IMR-90 (cell line): ENCODE results near the gene FAM3D. TPM values are rescaled to one million over a fixed set of nuclear protein-coding genes. Genes with fewer than 3 reads are reported as not detected.

Source experiments
- ATAC-seq: fragments of 200-7000 bp; cut with Tn5 transposase; 2 replicates; pipeline ENCODE4 v1.9.1; 2020; ENCODE audit warnings: low read depth, mild to moderate bottlenecking, moderate library complexity
- BruUV-seq: library from RNA; stranded (reverse); fragments of 400-500 nt; replicated peaks from 2 replicates; lab custom pipeline; 2021; lab: Mats Ljungman, UMichigan
- CTCF ChIA-PET: fragments of 300-600 bp; formaldehyde crosslinking; extraction: SDS; loops from one replicate; lab custom pipeline; 2021; ENCODE audit warnings: antibody characterized with exemption; lab: Yijun Ruan, JAX
- POLR2A ChIA-PET: fragments of 300-600 bp; sonication (Branson Sonifier 250); formaldehyde crosslinking; loops from one replicate; lab custom pipeline; 2022; ENCODE audit warnings: antibody characterized with exemption; ENCODE audit not compliant: unreplicated experiment; lab: Charles Lee
- DNase-seq: peaks from one replicate; pipeline ENCODE4 v3.0.0; 2013
- H2AFZ ChIP-seq: replicated peaks from 2 replicates; pipeline ENCODE3; 2013; ENCODE audit warnings: low read length, mild to moderate bottlenecking; ENCODE audit not compliant: poor library complexity
- H2AK5ac ChIP-seq: 2 replicates; pipeline ENCODE4 v1.6.1; 2013; ENCODE audit warnings: low read depth, low read length, inconsistent platforms
- H2AK9ac ChIP-seq: replicated peaks from 2 replicates; pipeline ENCODE3; 2013; ENCODE audit warnings: mild to moderate bottlenecking, low read depth, low read length, moderate library complexity; ENCODE audit not compliant: poor library complexity
- H2BK120ac ChIP-seq: 2 replicates; pipeline ENCODE4 v1.6.1; 2013; ENCODE audit warnings: low read depth, low read length, inconsistent platforms
- H2BK15ac ChIP-seq: 3 replicates; pipeline ENCODE4 v1.6.1; 2013; ENCODE audit warnings: low read depth, low read length, inconsistent platforms
- H2BK20ac ChIP-seq: 2 replicates; pipeline ENCODE4 v1.6.1; 2013; ENCODE audit warnings: low read depth, mild to moderate bottlenecking, inconsistent platforms, low read length, moderate library complexity
- H2BK5ac ChIP-seq: 2 replicates; pipeline ENCODE4 v1.6.1; 2013; ENCODE audit warnings: mild to moderate bottlenecking, low read depth, low read length, inconsistent platforms; ENCODE audit not compliant: poor library complexity, severe bottlenecking
- H3K14ac ChIP-seq: replicated peaks from 2 replicates; pipeline ENCODE4 v1.6.1; 2013; ENCODE audit warnings: low read depth, low read length, inconsistent platforms
- H3K18ac ChIP-seq: 2 replicates; pipeline ENCODE4 v1.6.1; 2013; ENCODE audit warnings: low read depth, low read length, control low read depth
- H3K23ac ChIP-seq: 2 replicates; pipeline ENCODE4 v1.6.1; 2013; ENCODE audit warnings: low read depth, low read length, inconsistent platforms
- H3K27ac ChIP-seq: 2 replicates; pipeline ENCODE4 v1.5.1; 2013; ENCODE audit warnings: mild to moderate bottlenecking, control low read depth, low read length; ENCODE audit not compliant: insufficient read depth
- H3K27me3 ChIP-seq: 2 replicates; pipeline ENCODE4 v1.6.1; 2013; ENCODE audit warnings: low read length; ENCODE audit not compliant: control insufficient read depth, insufficient read depth
- H3K36me3 ChIP-seq: 2 replicates; pipeline ENCODE4 v1.6.1; 2013; ENCODE audit warnings: low read length, mixed read lengths; ENCODE audit not compliant: control insufficient read depth, insufficient read depth
- H3K4ac ChIP-seq: 2 replicates; pipeline ENCODE4 v1.6.1; 2013; ENCODE audit warnings: low read depth, low read length, inconsistent platforms
- H3K4me1 ChIP-seq: 2 replicates; pipeline ENCODE4 v1.6.1; 2013; ENCODE audit warnings: low read length, mixed read lengths; ENCODE audit not compliant: control insufficient read depth, insufficient read depth
- H3K4me2 ChIP-seq: 2 replicates; pipeline ENCODE4 v1.6.1; 2013; ENCODE audit warnings: low read depth, mild to moderate bottlenecking, control low read depth, low read length, moderate library complexity
- H3K4me3 ChIP-seq: 2 replicates; pipeline ENCODE4 v1.5.1; 2013; ENCODE audit warnings: low read depth, mild to moderate bottlenecking, control low read depth, low read length, moderate library complexity; ENCODE audit not compliant: insufficient read depth
- H3K56ac ChIP-seq: 2 replicates; pipeline ENCODE4 v1.6.1; 2013; ENCODE audit warnings: low read length, inconsistent platforms; ENCODE audit not compliant: insufficient read depth; ENCODE audit errors: extremely low read depth
- H3K79me1 ChIP-seq, 2 experiments: 2 replicates each; pipeline ENCODE4 v1.6.1; 2013; ENCODE audit warnings: low read length in 2 of 2, inconsistent platforms in 1 of 2, low read depth in 1 of 2
- H3K9ac ChIP-seq: 2 replicates; pipeline ENCODE4 v1.6.1; 2013; ENCODE audit warnings: low read depth, low read length, control low read depth
- H3K9me1 ChIP-seq: 2 replicates; pipeline ENCODE4 v1.6.1; 2013; ENCODE audit warnings: low read length, inconsistent platforms; ENCODE audit not compliant: insufficient read depth
- H3K9me3 ChIP-seq: 2 replicates; pipeline ENCODE4 v1.6.1; 2013; ENCODE audit warnings: low read length; ENCODE audit not compliant: control insufficient read depth, insufficient read depth
- H4K20me1 ChIP-seq: 2 replicates; pipeline ENCODE4 v1.6.1; 2013; ENCODE audit warnings: low read length, inconsistent platforms; ENCODE audit not compliant: insufficient read depth
- H4K5ac ChIP-seq: 2 replicates; pipeline ENCODE4 v1.6.1; 2013; ENCODE audit warnings: mild to moderate bottlenecking, low read depth, low read length, control low read depth
- H4K8ac ChIP-seq, 2 experiments: 2 replicates each; pipeline ENCODE4 v1.6.1; 2013; ENCODE audit warnings: low read depth in 2 of 2, low read length in 2 of 2, control low read depth in 1 of 2, inconsistent platforms in 1 of 2
- H4K91ac ChIP-seq: 2 replicates; pipeline ENCODE4 v1.6.1; 2013; ENCODE audit warnings: low read depth, low read length, inconsistent platforms; ENCODE audit not compliant: insufficient read depth
- BHLHE40 ChIP-seq: fragments of 150-350 bp; IDR thresholded peaks from 2 replicates; pipeline ENCODE4 v1.6.1; 2016; ENCODE audit warnings: mild to moderate bottlenecking, low read depth, low read length
- CEBPB ChIP-seq: IDR thresholded peaks from 2 replicates; pipeline ENCODE4 v1.6.1; 2012; ENCODE audit warnings: low read depth, low read length, improper control_type of control experiment
- CHD1 ChIP-seq: IDR thresholded peaks from 2 replicates; pipeline ENCODE4 v1.6.1; 2012; ENCODE audit warnings: low read depth, low read length, improper control_type of control experiment
- FOS ChIP-seq: fragments of 150-350 bp; IDR thresholded peaks from 2 replicates; pipeline ENCODE4 v1.6.1; 2016; ENCODE audit warnings: low read depth, low read length
- MXI1 ChIP-seq: IDR thresholded peaks from 2 replicates; pipeline ENCODE4 v1.6.1; 2012; ENCODE audit warnings: low read depth, mild to moderate bottlenecking, low read length, moderate library complexity, borderline replicate concordance
- RAD21 ChIP-seq: IDR thresholded peaks from 2 replicates; pipeline ENCODE4 v1.6.1; 2012; ENCODE audit warnings: low read length, improper control_type of control experiment
- RCOR1 ChIP-seq: IDR thresholded peaks from 2 replicates; pipeline ENCODE4 v1.6.1; 2012; ENCODE audit warnings: mild to moderate bottlenecking, low read length, improper control_type of control experiment; ENCODE audit not compliant: insufficient replicate concordance
- WGBS, 2 experiments: methylation state at CpG; one replicate each; pipeline versions ENCODE4 v1.1.5 to v1.1.7; 2013; ENCODE audit warnings: missing lambda C conversion rate in 2 of 2; ENCODE audit not compliant: insufficient read length in 1 of 2; ENCODE audit errors: extremely low coverage in 2 of 2; 5-methylcytosine and 5-hydroxymethylcytosine counted together
- dilution Hi-C: fragments of 300-500 bp; cut with HindIII; formaldehyde crosslinking; loops from one replicate; pipeline ENCODE4 v1.14.3; 2018; ENCODE audit warnings: low sequenced_read_pairs; ENCODE audit not compliant: unreplicated experiment
- in situ Hi-C: fragments of 300-500 bp; cut with MboI; formaldehyde crosslinking; loops from 3 replicates; pipeline ENCODE4 v1.14.3; 2019; ENCODE audit warnings: low sequenced_read_pairs, inconsistent platforms, mixed read lengths
- intact Hi-C: fragments of 100-400 bp; cut with micrococcal nuclease; formaldehyde crosslinking; loops from 2 replicates; pipeline ENCODE4 v1.10.0; 2022
- polyA plus RNA-seq, 3 experiments: library from polyadenylated mRNA; depleted of rRNA; stranded (reverse); fragments of >200 nt; gene quantifications; 2 replicates each; pipeline ENCODE4 v1.2.3, GENCODE V29; 2012; ENCODE audit warnings: low replicate concordance in 1 of 3
- total RNA-seq: library from RNA; depleted of rRNA; stranded (reverse); fragments of >200 nt; gene quantifications from 2 replicates; pipeline ENCODE4 v1.2.3, GENCODE V29; 2012
- TF ChIP-seq, protein P1 (sequence below): conservative IDR thresholded peaks from 2 replicates; pipeline ENCODE4 v1.5.1; 2012; ENCODE audit warnings: mild to moderate bottlenecking, low read depth, low read length, improper control_type of control experiment
- TF ChIP-seq, protein P2 (sequence below): fragments of 150-350 bp; IDR thresholded peaks from 2 replicates; pipeline ENCODE4 v1.6.1; 2017; ENCODE audit warnings: mild to moderate bottlenecking, antibody characterized with exemption, low read length, low read depth
- TF ChIP-seq, protein P3 (sequence below): fragments of 150-350 bp; IDR thresholded peaks from 2 replicates; pipeline ENCODE4 v1.6.1; 2016; ENCODE audit warnings: low read depth, mild to moderate bottlenecking, low read length, moderate library complexity, borderline replicate concordance

Gene FAM3D
- total and polyA plus RNA-seq, 2 of the 4 experiments (the other 2 are of a cell fraction): not detected

DNA sequence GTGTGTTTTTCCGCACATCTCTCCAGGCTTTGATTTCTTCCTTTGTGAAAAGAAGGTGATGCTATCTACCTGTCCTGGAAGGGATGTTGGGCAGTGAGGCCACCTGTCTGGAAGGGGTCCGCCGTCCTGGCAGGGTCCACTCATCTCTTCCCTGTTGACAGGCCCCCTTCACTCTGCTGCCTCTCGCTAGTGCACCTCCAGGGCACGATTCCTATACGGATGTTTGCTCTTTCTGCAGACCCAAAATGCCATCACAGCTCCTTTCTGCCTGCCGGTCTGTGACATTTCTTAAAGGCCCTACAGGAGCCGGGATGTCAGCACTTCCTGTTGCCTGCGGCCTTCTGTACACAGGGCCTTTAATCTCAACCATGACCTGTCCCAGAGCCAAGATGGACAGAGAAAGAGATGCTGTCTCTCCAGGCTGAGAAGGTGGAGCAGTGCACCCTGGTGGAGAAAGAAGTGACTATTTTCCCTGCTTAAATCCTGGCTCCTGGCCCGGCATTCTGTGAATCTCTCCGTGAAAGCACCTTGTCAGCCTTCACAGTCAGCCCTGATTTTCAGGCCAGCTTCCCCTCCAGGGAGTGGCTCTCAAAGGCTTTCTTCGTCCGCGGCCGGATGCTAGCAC, 7.4 kb downstream of the FAM3D start:
- no peak overlapping the region for H3K56ac ChIP-seq
- H3K14ac ChIP-seq: no peak overlapping the region
- no peak overlapping the region for H4K91ac ChIP-seq
- no peak overlapping the region for H2BK5ac ChIP-seq
- H2AK9ac ChIP-seq: no peak overlapping the region
- no peak overlapping the region for H4K8ac ChIP-seq
- no peak overlapping the region for H2BK15ac ChIP-seq
- H2AFZ ChIP-seq: no peak overlapping the region
- intact Hi-C loops (no loop called here), in situ Hi-C loops (no loop called here), dilution Hi-C loops (no loop called here)
- no peak overlapping the region for H2AK5ac ChIP-seq
- no peak overlapping the region for H3K27ac ChIP-seq
- DNase-seq: peak; percentile 44
- POLR2A ChIA-PET: no interaction called here
- no peaks in the 10 kb centered on the region for H3K36me3 ChIP-seq
- no peaks in the 10 kb centered on the region; the same call in 1 of the 2 replicates for H3K9me1 ChIP-seq
- BruUV-seq: no TSS peak
- H4K20me1 ChIP-seq: no peaks in the 10 kb centered on the region
- no peak for TF ChIP-seq FOS
- TF ChIP-seq RCOR1: no peak
- peak; percentile 30; the same call in 1 of the 2 replicates for TF ChIP-seq RAD21
- TF ChIP-seq, protein P1, sequence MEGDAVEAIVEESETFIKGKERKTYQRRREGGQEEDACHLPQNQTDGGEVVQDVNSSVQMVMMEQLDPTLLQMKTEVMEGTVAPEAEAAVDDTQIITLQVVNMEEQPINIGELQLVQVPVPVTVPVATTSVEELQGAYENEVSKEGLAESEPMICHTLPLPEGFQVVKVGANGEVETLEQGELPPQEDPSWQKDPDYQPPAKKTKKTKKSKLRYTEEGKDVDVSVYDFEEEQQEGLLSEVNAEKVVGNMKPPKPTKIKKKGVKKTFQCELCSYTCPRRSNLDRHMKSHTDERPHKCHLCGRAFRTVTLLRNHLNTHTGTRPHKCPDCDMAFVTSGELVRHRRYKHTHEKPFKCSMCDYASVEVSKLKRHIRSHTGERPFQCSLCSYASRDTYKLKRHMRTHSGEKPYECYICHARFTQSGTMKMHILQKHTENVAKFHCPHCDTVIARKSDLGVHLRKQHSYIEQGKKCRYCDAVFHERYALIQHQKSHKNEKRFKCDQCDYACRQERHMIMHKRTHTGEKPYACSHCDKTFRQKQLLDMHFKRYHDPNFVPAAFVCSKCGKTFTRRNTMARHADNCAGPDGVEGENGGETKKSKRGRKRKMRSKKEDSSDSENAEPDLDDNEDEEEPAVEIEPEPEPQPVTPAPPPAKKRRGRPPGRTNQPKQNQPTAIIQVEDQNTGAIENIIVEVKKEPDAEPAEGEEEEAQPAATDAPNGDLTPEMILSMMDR: peak; percentile 41
- no peak for TF ChIP-seq BHLHE40
- TF ChIP-seq MXI1: no peak
- TF ChIP-seq, protein P2, sequence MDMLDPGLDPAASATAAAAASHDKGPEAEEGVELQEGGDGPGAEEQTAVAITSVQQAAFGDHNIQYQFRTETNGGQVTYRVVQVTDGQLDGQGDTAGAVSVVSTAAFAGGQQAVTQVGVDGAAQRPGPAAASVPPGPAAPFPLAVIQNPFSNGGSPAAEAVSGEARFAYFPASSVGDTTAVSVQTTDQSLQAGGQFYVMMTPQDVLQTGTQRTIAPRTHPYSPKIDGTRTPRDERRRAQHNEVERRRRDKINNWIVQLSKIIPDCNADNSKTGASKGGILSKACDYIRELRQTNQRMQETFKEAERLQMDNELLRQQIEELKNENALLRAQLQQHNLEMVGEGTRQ: no peak
- TF ChIP-seq, protein P3, sequence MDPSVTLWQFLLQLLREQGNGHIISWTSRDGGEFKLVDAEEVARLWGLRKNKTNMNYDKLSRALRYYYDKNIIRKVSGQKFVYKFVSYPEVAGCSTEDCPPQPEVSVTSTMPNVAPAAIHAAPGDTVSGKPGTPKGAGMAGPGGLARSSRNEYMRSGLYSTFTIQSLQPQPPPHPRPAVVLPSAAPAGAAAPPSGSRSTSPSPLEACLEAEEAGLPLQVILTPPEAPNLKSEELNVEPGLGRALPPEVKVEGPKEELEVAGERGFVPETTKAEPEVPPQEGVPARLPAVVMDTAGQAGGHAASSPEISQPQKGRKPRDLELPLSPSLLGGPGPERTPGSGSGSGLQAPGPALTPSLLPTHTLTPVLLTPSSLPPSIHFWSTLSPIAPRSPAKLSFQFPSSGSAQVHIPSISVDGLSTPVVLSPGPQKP: no peak
- no peak for TF ChIP-seq CHD1
- no peak for TF ChIP-seq CEBPB
- CTCF ChIA-PET: interaction anchor here (1.1 kb wide), 1 partner anchor 19 kb away, joined by 4 read pairs; no protein-coding TSS in a partner anchor
- no peaks in the 10 kb centered on the region for H3K4me1 ChIP-seq
- H3K9me3 ChIP-seq: no peaks in the 10 kb centered on the region; the same call in 1 of the 2 replicates
- 60% methylated on average over 1 of the region's 15 CpGs; no CpG with 5 or more reads in 1 of the 2 experiments for WGBS, 2 experiments
- H3K4ac ChIP-seq: no peak overlapping the region
- no peaks in the 10 kb centered on the region for H3K79me1 ChIP-seq
- no peak overlapping the region for H3K23ac ChIP-seq
- H3K4me3 ChIP-seq: no peak overlapping the region
- H4K5ac ChIP-seq: no peak overlapping the region
- H3K27me3 ChIP-seq: peaks cover 30% of the 10 kb centered on the region
- H3K18ac ChIP-seq: no peak overlapping the region
- ATAC-seq: peak; percentile 70
- no peak overlapping the region for H2BK20ac ChIP-seq
- no peak overlapping the region for H3K9ac ChIP-seq
- no peak overlapping the region for H2BK120ac ChIP-seq
- H3K4me2 ChIP-seq: no peak overlapping the region
